Esophagus mucosa (tissue), 1 donor: Measurements from ENCODE around the gene PLCG1. TPM values are rescaled to one million over a fixed set of nuclear protein-coding genes. Genes with fewer than 3 reads are reported as not detected.

Experiments used
- ATAC-seq: fragments of 200-7000 bp; cut with Tn5 transposase; one replicate; pipeline ENCODE4 v1.9.1; 2020
- total RNA-seq: library from RNA; stranded (reverse); gene quantifications from one replicate; pipeline ENCODE4 v1.2.4, GENCODE V29; 2023
- donor health status: DM: yes; HTN: yes; CAD: no.

Gene PLCG1
- total RNA-seq, 1 donor from 2014 or later: 27.1 TPM

DNA sequence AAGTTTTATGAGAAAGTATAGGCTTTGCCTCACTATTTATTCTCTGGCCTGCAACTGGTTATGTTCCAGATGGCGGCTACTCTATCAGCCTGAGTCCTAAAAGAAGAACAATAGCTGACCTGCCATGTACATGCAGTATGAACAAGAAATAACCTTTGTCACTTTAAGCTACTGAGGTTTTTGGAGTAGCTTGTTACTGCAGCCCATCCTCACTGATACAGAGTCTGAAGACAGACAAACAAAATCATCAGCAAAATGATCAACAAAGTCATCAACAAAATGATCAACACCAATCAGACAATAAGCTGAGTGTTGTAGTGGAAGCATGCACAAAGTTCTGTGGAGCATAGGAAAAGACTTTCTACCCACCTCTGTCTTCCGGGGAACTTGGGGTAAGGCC is 82.5 kb downstream of the PLCG1 start:
- ATAC-seq: no peak

DNA sequence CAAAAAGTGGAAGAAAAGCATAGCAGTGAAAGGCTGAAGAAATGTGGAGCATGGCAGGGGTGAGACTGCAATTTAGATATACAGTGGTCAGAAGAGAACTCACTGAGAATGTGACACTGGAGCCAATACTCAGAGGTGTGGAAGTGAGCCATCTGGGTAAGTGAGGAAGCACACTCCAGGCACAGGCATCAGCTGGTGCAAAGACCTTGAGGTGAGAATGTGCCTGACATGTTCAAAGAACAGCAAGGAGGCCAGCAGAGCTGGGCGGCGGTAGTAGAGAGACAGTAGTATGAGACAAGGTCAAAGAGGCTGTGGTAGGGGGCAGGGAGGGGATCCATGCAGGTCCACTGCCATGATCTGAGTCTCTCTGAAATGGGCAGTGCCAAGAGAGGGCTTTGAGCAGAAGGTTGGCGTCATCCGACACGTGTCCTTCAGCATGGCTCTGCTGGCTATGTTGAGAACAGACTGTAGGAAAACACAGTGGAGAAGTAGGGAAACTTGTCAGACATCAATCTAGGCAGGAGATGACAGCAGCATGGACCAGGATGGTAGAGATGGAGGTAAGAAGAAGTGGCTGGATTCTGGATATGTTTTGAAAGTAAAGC is 84.4 kb downstream of the PLCG1 start:
- ATAC-seq: no peak

DNA sequence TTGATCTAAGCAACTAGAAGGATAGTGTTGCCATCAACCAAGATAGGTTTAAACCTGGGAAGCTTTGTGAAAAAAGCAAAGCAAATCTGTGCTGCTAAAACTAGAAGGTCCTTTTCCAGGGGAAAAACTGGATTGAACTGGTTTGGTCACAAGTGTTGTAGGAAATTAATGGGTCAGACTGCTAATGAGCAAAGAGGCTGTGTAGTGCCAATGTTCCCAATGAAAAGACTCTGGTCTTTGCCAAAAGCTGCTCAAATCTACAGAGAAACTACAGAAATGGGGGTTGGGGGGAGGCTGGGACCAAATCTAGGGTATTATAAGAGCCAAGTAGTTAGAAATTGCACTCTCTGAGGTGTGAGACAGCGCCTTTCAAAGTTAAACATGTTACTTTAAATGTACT is 85.0 kb downstream of the PLCG1 start:
- no peak for ATAC-seq

DNA sequence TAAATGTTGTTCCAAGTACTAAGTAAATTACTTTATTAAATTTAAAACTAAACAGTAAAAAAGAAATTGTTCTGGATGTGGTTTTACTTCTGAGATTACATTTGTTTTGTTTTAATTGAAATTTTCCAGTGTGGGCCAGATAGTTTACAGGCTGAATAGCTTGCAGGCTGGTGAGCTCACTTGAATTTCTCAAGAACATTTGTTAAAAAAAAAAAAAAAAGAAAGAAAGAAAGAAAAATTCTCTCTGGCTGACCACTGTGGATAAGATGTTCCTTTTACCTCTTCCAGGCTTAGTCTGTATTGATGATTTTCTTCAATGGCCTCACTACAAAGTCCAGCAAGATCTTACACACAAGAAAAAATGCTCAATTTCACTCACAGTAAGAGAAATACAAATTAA is 85.4 kb downstream of the PLCG1 start:
- no peak for ATAC-seq

DNA sequence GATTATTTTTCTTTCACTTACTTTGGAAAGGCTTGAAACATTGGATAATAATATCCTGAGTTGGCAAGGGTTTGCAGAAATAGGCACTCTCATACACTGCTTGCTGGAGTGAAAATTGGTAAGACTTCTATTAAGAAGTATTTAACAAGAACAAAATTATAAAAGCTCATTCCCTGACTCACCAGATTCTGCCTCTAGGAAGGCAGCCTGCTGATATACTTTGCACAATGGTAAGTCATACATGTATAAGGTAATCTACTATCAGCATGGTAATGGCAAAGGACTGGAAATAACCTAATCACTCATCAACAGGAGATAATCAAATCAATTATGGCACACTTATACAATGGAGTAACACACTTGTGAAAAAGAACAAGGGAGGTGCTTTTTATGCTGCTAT is 85.8 kb downstream of the PLCG1 start:
- no peak for ATAC-seq

DNA sequence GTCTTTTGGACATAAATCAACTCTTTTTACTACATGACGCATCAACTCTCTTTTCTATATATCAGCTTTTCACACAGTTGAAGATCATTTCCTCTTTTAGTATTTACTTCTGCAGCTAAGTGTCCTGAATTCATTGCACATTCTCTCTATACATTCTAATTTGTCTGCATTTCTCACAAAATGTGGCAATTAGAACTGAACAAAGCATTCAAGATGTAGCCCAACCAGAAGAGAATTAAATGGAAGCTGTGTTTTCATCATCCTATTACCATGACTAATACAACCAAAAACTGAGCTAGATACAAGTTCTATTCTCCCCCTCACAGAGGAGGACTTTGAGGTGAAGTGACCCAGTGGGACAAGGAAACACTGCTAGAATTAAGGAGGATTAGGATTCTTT is 86.9 kb downstream of the PLCG1 start:
- ATAC-seq: no peak

DNA sequence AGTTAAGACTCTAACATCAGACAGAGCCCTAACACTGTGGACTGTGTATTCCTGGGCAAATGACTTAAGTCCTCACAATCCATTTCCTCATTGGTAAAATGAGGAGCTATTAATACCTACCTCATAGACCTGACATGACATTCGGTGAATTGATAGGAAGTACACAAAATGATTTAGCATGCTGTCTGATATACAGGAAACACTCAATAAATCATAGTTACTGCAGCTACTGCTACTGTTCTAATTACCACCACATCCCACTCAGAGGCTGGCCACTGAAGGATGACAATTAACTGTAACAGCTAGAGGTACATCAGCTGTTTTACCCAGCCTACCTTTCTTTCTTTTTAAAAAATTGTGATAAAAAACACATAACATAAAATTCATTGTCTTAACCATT is 87.7 kb downstream of the PLCG1 start:
- no peak for ATAC-seq

DNA sequence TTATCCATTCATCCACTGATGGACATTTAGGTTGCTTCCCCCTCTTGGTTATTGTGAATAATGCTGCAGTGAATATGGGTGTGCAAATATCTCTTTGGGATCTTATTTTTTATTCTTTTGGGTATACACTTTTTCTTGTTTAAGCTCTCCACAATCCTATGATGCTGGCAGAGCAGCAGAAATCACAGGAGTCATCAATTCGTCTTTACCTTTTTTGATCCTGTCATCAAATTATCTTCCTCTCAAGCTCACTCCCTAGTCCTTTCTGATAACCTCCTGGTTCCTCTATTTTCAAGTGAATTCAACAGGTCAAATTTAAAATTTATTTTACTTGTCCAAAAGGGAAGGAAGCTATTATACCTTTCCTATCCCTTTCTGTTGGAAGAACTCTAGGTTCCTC is 89.1 kb downstream of the PLCG1 start:
- no peak for ATAC-seq

Other genes with a start within 250 kb of the PLCG1 start
- 36.6 TPM for gene TOP1, start 108.7 kb upstream of the PLCG1 start, total RNA-seq
- 21.1 TPM for gene ZHX3, start 180.2 kb downstream of the PLCG1 start, total RNA-seq
- gene LPIN3, start 203.3 kb downstream of the PLCG1 start, total RNA-seq: 15.7 TPM
- 0.12 TPM for gene EMILIN3, start 229.3 kb downstream of the PLCG1 start, total RNA-seq